HG03025 (cell line): ENCODE data around the gene PRKG1.
"Not testable (repeated sequence)": the region's sequence is repeated elsewhere in the genome, so short reads cannot be mapped to it uniquely, and the experiment has no call there.

Source experiments
- ATAC-seq: cut with Tn5 transposase; IDR thresholded peaks from one replicate; pipeline ENCODE4 v1.9.1; 2021; ENCODE audit warnings: mild to moderate bottlenecking, moderate library complexity; ENCODE audit not compliant: unreplicated experiment, low FRiP score

PRKG1 gene

GRCh38 chr10:51709324-51709972, 635.2 kb downstream of the PRKG1 start:
- no peak for ATAC-seq

- no peak for ATAC-seq
Observed at GRCh38 chr10:51711519-51711891, 637.2 kb downstream of the PRKG1 start.

- ATAC-seq = no peak
Observed at GRCh38 chr10:51716981-51717380, 642.7 kb downstream of the PRKG1 start.

- ATAC-seq = no peak
Observed at GRCh38 chr10:51718804-51719291, 644.6 kb downstream of the PRKG1 start.

- ATAC-seq = no peak
Observed at GRCh38 chr10:51724038-51724437, 649.8 kb downstream of the PRKG1 start.

GRCh38 chr10:51729822-51730555, 655.7 kb downstream of the PRKG1 start:
- no peak for ATAC-seq

GRCh38 chr10:51733057-51733456, 658.8 kb downstream of the PRKG1 start:
- ATAC-seq = no peak

- peak; percentile 90 for ATAC-seq
Observed at GRCh38 chr10:51743146-51743545, 668.9 kb downstream of the PRKG1 start.

- no peak for ATAC-seq
Observed at GRCh38 chr10:51744235-51745000, 670.1 kb downstream of the PRKG1 start.

GRCh38 chr10:51745397-51745796, 671.1 kb downstream of the PRKG1 start:
- no peak for ATAC-seq

- no peak for ATAC-seq
Observed at GRCh38 chr10:51747216-51747615, 672.9 kb downstream of the PRKG1 start.

- ATAC-seq = no peak
Observed at GRCh38 chr10:51748959-51749358, 674.7 kb downstream of the PRKG1 start.

- ATAC-seq = no peak
Observed at GRCh38 chr10:51758366-51758765, 684.1 kb downstream of the PRKG1 start.

- not testable (repeated sequence) for ATAC-seq
Observed at GRCh38 chr10:51758838-51759237, 684.6 kb downstream of the PRKG1 start.

- ATAC-seq = no peak
Observed at GRCh38 chr10:51759896-51760534, 685.7 kb downstream of the PRKG1 start.

GRCh38 chr10:51760864-51761640, 686.8 kb downstream of the PRKG1 start:
- ATAC-seq = no peak

GRCh38 chr10:51763746-51764145, 689.5 kb downstream of the PRKG1 start:
- ATAC-seq = no peak

GRCh38 chr10:51765284-51765971, 691.1 kb downstream of the PRKG1 start:
- no peak for ATAC-seq

- ATAC-seq = no peak
Observed at GRCh38 chr10:51766423-51767102, 692.3 kb downstream of the PRKG1 start.
